HG03108 (cell line): ENCODE measurements around the gene KCNK16.

Experiments used
- ATAC-seq: cut with Tn5 transposase; IDR thresholded peaks from one replicate; pipeline ENCODE4 v1.9.1; 2021; ENCODE audit warnings: moderate library complexity; ENCODE audit not compliant: unreplicated experiment

Gene KCNK16

GRCh38 chr6:39322306-39322850 lies at the start of gene KCNK16:
TSS of gene KCNK16 (minus strand) at chr6:39322702. CDS start at chr6:39322540, 162 bp downstream.
- ATAC-seq = no peak

DNA sequence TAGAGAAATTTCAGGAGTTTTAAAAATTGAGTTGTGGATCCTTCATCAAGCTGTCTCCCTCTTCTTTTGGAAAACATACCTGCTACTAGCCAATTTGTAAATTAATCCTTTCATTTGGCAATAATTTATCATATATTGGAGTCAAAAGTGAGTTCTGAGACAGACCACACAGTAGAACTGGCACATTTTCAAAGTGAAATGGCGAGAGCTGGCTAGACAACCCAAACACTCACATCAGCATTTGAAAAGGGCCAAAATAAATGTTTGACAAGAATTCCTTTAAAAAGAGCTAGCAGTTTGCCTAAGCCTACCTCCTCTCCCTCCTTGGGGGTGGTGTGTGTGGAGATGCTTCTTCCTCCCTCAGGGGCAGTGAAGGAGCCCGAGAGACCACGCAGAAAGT lies 47.9 kb upstream of the KCNK16 start:
- ATAC-seq = no peak

DNA sequence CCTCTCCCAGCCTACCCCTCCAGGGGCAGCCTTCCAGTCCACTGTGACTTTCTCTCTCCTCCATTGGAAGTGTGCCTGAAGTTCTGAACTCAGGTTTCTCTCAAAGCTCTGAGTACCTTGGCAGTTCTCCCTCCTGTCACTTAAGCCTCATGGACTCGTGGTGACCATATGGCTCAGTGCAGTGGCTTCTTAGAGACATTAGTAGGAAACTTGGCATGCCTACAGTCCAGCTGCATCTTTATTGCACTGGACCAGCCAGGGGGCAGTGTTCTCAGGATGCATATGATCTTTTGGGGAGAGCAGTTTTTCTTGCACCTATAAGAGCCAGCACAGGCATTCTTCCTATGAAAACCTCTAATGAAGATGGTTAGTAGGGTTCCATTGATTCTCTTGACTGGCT lies 47.5 kb upstream of the KCNK16 start:
- ATAC-seq = no peak

- no peak for ATAC-seq
Observed at GRCh38 chr6:39367700-39368099, 45.2 kb upstream of the KCNK16 start.

- ATAC-seq = no peak
Observed at GRCh38 chr6:39366931-39367618, 44.6 kb upstream of the KCNK16 start.

- no peak for ATAC-seq
Observed at GRCh38 chr6:39365281-39366074, 43.0 kb upstream of the KCNK16 start.

DNA sequence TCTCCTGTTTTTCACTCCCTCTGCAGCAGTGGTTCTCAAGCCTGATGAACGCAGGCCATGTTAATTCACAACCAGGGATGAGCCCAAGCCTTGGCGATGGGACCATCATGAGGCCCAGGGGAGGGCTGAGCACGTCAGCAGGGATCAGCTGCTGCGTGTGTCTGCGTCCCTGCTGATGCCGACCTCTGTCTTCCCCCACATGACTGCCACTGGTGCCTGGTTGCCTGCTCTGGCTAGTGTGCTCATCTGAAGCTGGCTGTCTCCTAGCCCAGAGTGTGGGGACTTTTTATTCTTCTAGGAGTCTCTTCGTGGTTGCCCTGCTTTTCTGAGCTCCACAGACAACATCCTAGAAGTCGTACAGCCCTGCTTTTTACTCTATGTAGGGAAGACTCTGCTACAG lies 40.8 kb upstream of the KCNK16 start:
- no peak for ATAC-seq

- no peak for ATAC-seq
Observed at GRCh38 chr6:39362487-39362865, 40.0 kb upstream of the KCNK16 start.

- peak; percentile 77 for ATAC-seq
Observed at GRCh38 chr6:39361657-39362486, 39.4 kb upstream of the KCNK16 start.

DNA sequence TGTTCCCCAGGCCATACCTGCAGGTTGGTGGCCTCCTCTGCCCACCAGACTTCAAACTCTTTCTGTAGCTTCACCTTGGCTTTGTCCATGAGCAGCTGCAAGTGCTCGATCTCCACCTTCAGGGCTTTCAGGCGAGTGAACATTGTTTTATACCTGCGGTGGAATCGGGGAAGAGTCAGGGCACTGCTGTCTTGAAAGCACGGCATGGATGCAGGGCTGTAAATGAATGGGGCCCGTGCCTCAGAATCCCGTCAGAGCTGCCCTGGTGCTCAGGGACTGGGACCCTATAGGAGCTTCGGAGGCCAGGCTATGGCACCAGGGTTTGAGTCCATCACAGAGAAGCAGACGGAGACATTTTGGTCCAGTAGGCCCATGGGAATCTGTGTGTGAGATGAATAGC lies 37.9 kb upstream of the KCNK16 start:
- no peak for ATAC-seq

DNA sequence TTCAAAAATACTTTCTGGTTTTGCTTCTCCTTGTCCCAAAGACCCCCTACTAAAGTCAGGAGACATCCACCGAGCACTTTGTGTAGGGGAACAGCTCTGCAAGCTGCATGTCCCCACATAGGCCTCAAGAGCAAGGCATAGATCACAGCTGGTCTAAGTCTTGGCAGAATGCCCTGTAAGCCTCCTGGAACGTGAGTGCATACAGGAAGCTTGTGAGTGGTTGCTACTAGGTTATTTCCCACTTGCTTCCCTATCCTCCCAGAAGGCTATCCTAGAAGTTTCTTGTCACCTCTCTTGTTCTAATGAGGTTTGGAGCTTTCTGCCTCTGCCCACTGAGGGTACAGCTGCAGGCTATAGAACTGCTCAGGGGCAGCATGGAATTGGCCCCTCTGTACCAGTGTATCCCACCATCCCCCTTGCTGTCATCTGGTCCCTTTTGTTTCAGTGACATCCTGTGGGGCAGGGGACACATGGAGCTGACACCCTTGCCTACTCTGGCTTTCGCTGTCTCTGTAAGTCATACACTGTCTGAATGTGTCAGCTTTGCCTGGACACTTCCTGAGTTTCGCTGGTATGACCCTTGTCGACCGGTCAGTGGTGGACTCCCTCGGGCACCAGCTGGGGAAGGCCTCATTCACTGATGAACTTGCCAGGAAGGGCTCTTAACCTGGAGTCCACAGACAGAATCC lies 35.6 kb upstream of the KCNK16 start:
- no peak for ATAC-seq

DNA sequence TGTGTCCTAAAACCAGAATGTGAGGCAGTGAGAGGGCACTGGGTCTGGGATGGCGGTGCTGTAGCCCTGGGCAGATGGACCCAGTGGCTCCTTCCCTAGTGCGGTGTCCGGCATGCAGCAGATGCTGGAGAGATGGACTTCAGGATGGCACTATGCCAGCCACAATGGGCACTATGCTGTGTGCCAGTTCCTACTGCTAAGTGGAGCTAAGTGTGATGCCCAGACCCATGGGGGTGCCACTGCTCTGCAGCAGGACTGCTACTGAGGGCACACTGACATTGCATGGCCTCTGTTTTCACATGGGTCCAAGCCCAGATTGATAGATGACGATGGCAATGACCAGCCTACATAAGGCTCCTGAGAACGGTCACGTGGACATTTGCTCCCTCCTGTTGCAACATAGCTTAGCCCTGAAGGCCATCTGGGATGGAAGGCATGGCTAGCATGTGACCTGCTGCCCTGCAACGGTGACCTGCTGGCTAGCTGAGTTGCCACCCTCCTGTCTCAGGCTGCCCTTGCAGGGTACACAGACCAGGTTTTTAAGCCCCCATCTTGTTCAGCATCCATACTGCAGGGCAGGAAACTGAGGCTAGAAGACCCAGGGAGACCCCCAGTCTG lies 31.3 kb upstream of the KCNK16 start:
- no peak for ATAC-seq

- no peak for ATAC-seq
Observed at GRCh38 chr6:39350723-39351505, 28.4 kb upstream of the KCNK16 start.

GRCh38 chr6:39348740-39349139 lies 26.2 kb upstream of the KCNK16 start:
- ATAC-seq = no peak

DNA sequence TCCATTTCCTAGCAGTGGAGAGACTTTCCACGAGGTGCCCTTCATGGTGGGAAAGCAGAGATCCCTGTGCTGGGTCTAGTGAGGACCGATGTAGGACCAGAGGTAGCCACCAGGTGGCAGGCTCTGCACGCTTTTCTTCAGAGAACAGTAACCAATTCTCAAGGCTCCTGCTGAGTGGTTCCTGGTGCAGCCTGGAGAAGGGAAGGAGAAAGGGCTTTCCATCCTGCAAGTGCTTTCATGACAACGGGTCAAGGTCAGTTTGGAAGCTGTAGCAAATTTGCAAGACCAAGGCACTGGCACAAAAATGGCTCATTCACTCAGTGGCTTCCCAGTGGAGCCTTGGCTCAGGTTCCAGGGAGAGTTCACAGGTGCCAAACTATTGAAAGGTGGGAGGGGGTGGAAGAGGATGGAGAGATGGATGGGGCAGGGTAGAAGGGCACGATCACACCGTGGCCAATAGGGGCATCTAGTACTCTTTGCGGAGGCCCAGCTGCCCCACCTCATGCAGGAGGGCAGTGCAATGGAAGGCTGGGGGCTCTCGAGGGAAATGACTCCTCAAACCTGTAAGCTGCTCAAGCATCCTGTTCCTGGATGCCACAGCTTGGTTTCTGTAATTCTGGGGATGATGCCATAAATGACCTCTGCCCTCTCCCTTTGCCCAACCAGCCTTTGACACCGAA lies 25.5 kb upstream of the KCNK16 start:
- no peak for ATAC-seq

GRCh38 chr6:39347206-39347605 lies 24.7 kb upstream of the KCNK16 start:
- no peak for ATAC-seq

DNA sequence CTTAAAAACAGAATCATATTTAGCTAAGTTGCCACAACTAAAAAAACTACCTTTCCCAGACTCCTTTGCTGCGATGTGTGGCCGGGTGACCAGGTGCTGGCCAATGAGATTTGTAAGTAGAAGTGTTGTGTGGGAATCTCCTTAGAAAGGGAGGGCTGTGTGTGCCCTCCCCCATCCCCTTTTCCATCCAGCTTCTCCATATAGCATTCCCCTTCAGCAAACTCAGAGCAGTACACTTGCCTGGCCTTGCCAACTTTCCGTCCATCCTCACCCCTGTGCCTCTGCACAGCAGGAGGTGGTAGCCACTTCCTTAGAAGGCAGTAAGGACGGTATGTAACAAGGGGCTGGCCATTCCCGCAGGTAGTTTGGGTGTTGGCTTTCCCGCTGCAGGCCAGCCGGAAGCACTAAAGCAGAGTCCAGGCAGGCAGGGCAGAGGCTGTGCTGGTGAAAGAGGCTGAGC lies 22.3 kb upstream of the KCNK16 start:
- no peak for ATAC-seq

- ATAC-seq = no peak
Observed at GRCh38 chr6:39343396-39343870, 20.9 kb upstream of the KCNK16 start.
